Mucosa of gallbladder (tissue), 1 donor: Measurements from ENCODE around the gene NNAT. TPM values are rescaled to one million over a fixed set of nuclear protein-coding genes. Genes with fewer than 3 reads are reported as not detected.
"Not testable (repeated sequence)": the region's sequence is repeated elsewhere in the genome, so short reads cannot be mapped to it uniquely, and the experiment has no call there.

Source experiments
- DNase-seq: peaks from one replicate; pipeline ENCODE4 v3.0.0-alpha.2; 2020; ENCODE audit warnings: low spot score
- total RNA-seq: library from RNA; stranded (reverse); gene quantifications from one replicate; pipeline ENCODE4 v1.2.1, GENCODE V29; 2021
- donor health status: DM: no; HTN: no; CAD: no.

NNAT gene
- 6.3 TPM for total RNA-seq

DNA sequence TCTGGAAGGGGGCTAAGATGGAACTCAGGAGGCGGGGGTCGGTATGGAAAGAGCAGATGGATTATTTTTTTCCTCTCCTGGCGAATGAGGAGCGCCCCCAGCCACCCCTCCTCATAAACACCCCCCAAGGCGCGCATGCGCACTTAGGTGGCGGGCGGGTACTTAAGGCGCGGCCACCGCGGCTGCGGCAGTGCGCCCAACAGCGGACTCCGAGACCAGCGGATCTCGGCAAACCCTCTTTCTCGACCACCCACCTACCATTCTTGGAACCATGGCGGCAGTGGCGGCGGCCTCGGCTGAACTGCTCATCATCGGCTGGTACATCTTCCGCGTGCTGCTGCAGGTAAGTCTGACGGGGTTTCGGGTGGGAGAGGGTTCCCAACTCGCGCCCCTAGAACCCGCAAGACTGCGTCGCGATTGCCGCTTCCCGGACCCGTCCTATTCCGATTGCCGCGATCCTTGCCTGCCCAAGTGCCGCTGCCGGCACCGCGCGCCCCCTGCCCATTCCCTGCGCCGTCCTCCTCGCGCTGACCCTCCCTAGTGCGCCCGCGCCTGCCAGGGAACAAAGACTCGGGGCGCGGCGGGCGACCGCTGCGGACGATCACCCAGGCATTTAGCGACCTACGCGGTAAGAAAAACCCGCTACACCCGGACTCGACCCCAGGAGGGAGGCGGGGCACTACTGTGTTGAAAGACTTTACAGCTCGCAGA is at the start of gene NNAT:
Gene NNAT (plus strand): TSS at position 190 of the 711 bp plus-strand sequence. CDS start 82 bp downstream, at position 272.
- DNase-seq = no peak

GRCh38 chr20:37471741-37472235 is 49.3 kb upstream of the NNAT start:
- no peak for DNase-seq

- DNase-seq = not testable (repeated sequence)
Observed at GRCh38 chr20:37472435-37472834, 48.6 kb upstream of the NNAT start.

DNA sequence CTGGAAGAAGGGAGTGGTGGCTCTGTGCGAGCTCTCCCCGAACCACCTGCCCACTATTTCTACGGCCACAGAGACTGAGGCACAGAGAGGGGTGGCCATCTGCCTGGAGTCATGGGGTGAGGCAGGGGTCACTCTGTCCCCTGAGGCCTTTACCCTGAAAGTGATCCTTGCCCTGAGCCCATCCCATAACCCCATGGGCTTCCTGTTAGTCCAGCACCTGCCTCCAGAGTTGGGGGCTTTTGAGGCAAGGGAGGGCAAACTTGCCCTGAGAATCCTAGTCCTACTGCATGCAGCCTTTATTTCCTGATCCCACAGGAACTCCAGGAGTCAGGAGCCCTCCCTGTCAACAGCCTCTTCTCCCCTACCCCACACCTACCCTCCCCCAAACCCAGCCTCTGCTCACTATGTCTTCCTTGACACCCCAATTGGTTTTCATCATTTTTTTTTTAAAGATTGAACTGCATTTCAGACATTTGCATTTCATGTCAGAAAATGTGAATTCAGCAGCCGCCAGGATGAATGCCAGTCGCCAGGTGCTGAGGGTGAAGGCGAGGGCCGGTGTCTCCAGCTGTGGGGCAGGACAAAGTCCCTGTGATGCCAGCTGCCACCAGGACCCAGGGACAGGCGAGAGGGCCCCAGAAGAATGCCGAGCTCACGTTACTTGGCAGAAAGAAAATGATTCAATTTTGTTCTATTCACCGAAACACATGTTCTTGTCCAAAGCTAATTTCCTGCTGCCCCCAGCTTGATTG is 47.6 kb upstream of the NNAT start:
- DNase-seq = no peak

GRCh38 chr20:37474386-37474785 is 46.7 kb upstream of the NNAT start:
- DNase-seq = no peak

DNA sequence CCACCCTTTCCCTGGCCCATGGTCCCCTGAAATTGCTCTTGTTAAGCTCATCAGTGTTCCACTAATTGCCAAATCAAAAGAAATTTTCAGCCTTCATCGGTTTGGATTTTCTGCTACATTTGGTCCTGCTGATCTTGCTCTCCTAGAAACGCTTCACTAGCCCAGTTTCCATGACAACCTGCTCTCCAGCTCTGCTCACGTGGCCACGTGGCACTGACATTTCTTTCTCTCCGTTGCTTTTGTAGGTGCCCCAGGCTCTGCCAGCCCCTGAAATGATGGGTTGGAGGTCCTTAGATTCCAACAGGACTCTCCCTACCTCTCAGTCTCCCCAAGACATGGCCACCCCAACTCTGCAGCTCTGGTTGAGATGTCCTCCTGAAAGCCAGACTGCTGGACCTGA is 45.8 kb upstream of the NNAT start:
- DNase-seq = no peak

DNA sequence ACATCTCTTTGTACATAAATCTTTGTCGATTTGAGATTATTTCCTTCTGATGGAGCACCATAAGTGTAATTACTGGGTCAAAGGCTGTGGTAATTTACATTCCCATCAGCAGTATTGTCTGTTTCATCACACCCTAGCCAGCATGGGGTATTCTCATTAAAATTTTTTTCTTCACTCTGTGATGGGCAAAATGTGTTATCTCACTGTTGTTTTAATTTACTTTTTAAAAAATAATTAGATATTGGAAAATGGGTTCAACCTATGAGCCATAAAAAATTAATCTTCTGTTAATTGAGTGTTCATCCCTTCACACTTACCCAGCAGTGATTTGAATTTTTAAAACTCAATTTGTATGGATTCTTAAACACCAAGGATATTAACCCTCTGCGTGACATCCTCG is 44.0 kb upstream of the NNAT start:
- DNase-seq = no peak

- DNase-seq = no peak
Observed at GRCh38 chr20:37479266-37479665, 41.8 kb upstream of the NNAT start.

- no peak for DNase-seq
Observed at GRCh38 chr20:37479925-37480691, 40.9 kb upstream of the NNAT start.

- DNase-seq = no peak
Observed at GRCh38 chr20:37480919-37481318, 40.1 kb upstream of the NNAT start.

DNA sequence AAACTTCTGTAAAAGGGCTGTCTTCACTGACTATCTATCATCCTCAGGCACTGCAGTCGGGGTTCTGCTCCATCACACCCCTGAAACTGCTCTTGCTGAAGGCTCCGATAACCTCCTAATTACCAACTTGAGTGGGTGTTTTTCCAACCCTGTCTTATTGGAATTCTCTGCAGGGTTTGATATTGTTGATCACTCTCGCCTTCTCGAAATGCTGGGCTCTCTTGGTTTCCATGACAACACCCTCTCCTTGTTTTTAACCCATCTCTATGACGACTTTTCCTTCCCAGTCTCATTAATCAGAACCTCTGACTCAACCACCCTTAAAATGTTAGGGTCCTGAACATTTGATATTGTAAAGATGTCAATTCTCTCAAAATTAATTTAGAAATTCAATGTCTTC is 39.4 kb upstream of the NNAT start:
- DNase-seq = no peak

- DNase-seq = no peak
Observed at GRCh38 chr20:37484331-37484730, 36.7 kb upstream of the NNAT start.

- DNase-seq = not testable (repeated sequence)
Observed at GRCh38 chr20:37486209-37486608, 34.8 kb upstream of the NNAT start.

GRCh38 chr20:37490663-37491350 is 30.2 kb upstream of the NNAT start:
- no peak for DNase-seq

DNA sequence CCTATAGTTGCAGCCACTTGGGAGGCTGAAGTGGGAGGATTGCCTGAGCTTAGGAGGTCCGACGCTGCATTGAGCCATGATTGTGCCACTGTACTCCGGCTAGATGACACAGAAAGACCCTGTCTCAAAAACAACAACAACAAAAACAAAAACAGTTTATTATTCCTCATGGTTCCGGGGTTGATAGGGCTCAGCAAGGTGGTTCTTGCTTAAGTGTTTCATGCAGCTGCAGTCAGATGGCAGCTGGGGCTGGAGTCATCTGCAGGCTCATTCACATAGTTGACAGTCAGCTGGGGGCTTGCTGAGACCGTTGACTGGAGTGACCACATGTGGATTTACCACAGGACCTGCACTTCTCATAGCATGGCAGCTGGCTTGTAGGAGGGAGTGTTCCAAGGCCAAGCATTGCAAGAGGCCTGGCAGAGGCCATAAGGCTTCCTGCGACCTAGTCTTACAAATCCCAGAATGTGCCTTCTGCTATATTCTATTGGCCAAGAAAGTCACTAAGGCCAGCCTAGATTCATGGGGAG is 28.9 kb upstream of the NNAT start:
- DNase-seq = no peak

DNA sequence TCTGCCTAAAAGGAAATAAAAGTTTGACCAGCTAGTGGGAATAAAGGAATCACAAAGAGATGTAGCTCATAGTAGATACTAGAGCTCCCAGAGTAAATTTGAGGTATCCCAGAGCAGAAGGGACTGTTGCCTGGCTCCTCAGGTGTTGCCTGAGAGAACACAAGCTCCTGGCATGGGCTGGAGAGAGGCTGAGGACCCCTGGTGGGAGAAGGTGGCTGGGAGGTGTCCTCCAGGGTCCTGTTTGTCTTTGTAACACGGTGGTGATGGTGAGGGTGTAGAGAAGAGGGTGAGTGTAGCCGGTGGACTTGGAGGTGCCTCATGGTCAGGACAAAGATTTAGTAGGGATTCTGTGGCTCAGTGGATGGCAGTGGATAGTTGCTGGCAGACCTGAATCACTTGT is 28.1 kb upstream of the NNAT start:
- no peak for DNase-seq

GRCh38 chr20:37494301-37494700 is 26.7 kb upstream of the NNAT start:
- DNase-seq = no peak

- no peak for DNase-seq
Observed at GRCh38 chr20:37494796-37495195, 26.3 kb upstream of the NNAT start.

DNA sequence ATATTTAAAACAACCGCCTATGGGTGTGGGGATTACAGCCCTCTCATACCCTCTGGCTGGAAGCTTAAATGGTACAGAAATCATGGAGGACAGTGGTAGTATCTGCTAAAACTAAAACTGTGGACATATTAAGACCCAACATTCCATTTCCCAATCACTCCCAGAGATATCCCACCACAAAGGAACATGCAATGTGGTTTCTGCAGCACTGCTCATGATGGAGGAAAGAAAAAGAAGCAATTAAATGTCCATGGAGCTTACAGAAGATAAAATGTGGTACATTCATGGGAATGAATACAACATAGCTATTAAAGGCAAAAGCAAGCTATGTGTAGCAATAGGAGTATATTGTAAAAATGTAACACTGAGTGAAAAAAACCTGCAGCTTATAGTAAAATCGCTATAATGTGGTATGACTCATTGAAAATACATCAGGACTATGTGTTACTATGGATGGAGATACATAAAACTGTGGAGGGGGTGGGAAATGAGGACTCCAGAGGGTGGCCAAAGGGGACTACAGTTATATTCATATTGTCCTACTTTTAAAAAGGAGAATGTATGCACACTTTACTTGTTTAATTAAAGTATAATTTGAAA is 22.9 kb upstream of the NNAT start:
- no peak for DNase-seq

DNA sequence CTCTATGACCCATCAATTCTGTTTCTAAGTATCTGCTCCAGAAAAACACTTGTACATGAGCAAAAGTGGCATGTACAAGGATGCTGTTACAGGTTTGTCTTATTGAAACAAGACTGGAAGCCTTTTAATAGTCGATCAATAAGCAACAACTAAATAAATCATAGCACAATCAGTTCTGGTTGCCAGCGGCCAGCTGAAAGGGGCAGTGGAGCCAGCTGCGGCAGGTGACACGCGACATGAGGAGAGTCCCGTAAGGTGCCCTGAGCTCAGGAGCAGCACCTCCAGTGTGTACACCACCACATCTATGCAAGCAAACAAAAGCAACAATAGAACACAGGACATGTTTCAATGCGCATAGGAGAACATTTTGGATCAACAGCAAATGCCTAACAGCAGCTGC is 20.7 kb upstream of the NNAT start:
- DNase-seq = no peak

- no peak for DNase-seq
Observed at GRCh38 chr20:37501940-37502339, 19.1 kb upstream of the NNAT start.
